A549 (cell line): ENCODE results near the gene KRT73. TPM values are rescaled to one million over a fixed set of nuclear protein-coding genes. Genes with fewer than 3 reads are reported as not detected.

Experiments
- ATAC-seq, 2 experiments: fragments of 200-7000 bp in 1 of 2; fragments of >200 bp in 1 of 2; cut with Nextera tagmentation in 1 of 2; cut with Tn5 transposase in 1 of 2; 3 replicates each; pipeline versions ENCODE4 v1.8.0 to v1.9.1; 2018 to 2020; ENCODE audit warnings: mild to moderate bottlenecking in 1 of 2, moderate library complexity in 1 of 2
- CTCF ChIA-PET: fragments of 300-600 bp; sonication (Branson Sonifier 250); formaldehyde crosslinking; extraction: SDS; loops from one replicate; lab custom pipeline; 2021; ENCODE audit warnings: antibody characterized with exemption, inconsistent platforms; lab: Yijun Ruan, JAX
- POLR2A ChIA-PET: fragments of 350-600 bp; formaldehyde crosslinking; extraction: SDS; loops from one replicate; lab custom pipeline; 2021; ENCODE audit warnings: antibody characterized with exemption, inconsistent platforms; lab: Yijun Ruan, JAX
- DNase-seq, 2 experiments: peaks; one replicate each; pipeline versions ENCODE4 v3.0.0 to v3.0.0-alpha.2; 2011 to 2016; ENCODE audit warnings: low read depth in 1 of 2, low spot score in 1 of 2
- FAIRE-seq: peaks from 2 replicates; lab custom pipeline; 2011; peaks lifted over from hg19 to GRCh38; lab: Jason Lieb, UNC
- H3K27ac ChIP-seq, 2 experiments: fragments of >200 bp; sonication (Bioruptor Twin); formaldehyde crosslinking; 3 replicates each; pipeline ENCODE4 v1.5.1; 2016 to 2017
- H3K4me1 ChIP-seq: fragments of >200 bp; sonication (Bioruptor Twin); formaldehyde crosslinking; 3 replicates; pipeline ENCODE4 v1.6.1; 2016
- H3K4me2 ChIP-seq: fragments of >200 bp; sonication (Bioruptor Twin); formaldehyde crosslinking; 3 replicates; pipeline ENCODE4 v1.6.1; 2016
- H3K4me3 ChIP-seq: fragments of >200 bp; sonication (Bioruptor Twin); formaldehyde crosslinking; 3 replicates; pipeline ENCODE4 v1.5.1; 2016
- H3K9me3 ChIP-seq: fragments of >200 bp; sonication (Bioruptor Twin); formaldehyde crosslinking; 3 replicates; pipeline ENCODE4 v1.6.1; 2016
- BCL3 ChIP-seq: fragments of >200 bp; sonication (Bioruptor Twin); formaldehyde crosslinking; IDR thresholded peaks from 3 replicates; pipeline ENCODE4 v1.6.1; 2016
- CBX2 ChIP-seq: fragments of 200-600 bp; sonication (generic); IDR thresholded peaks from 2 replicates; pipeline ENCODE4 v1.6.1; 2016; ENCODE audit warnings: low read depth, mild to moderate bottlenecking, borderline replicate concordance
- CHD2 ChIP-seq: fragments of 150-350 bp; IDR thresholded peaks from 2 replicates; pipeline ENCODE4 v1.6.1; 2014; ENCODE audit warnings: low read length; ENCODE audit not compliant: partially characterized antibody
- CHD4 ChIP-seq: fragments of 200-600 bp; sonication (generic); IDR thresholded peaks from 2 replicates; pipeline ENCODE4 v1.6.1; 2016; ENCODE audit warnings: antibody characterized with exemption, mild to moderate bottlenecking, borderline replicate concordance
- EHMT2 ChIP-seq: fragments of 200-600 bp; sonication (generic); IDR thresholded peaks from 2 replicates; pipeline ENCODE4 v1.6.1; 2016; ENCODE audit warnings: antibody characterized with exemption, low read depth, mild to moderate bottlenecking, moderate library complexity
- FOSB ChIP-seq: fragments of 250-450 bp; sonication (Bioruptor Pico); IDR thresholded peaks from 2 replicates; pipeline ENCODE4 v1.5.0; 2020; ENCODE audit warnings: mild to moderate bottlenecking, moderate library complexity
- FOSL2 ChIP-seq, 2 experiments: fragments of 450-650 bp in 1 of 2; fragments of >200 bp in 1 of 2; sonication (Bioruptor Twin) in 1 of 2; formaldehyde crosslinking; IDR thresholded peaks; 2 replicates each; pipeline versions ENCODE4 v1.5.0 to v1.6.1; 2016 to 2020; ENCODE audit warnings: mild to moderate bottlenecking in 1 of 2, moderate library complexity in 1 of 2
- GATA3 ChIP-seq: IDR thresholded peaks from 2 replicates; pipeline ENCODE4 v1.6.1; 2012; ENCODE audit warnings: borderline replicate concordance
- HDAC2 ChIP-seq: fragments of 200-600 bp; sonication (generic); IDR thresholded peaks from 2 replicates; pipeline ENCODE4 v1.6.1; 2016
- HES2 ChIP-seq: fragments of >200 bp; sonication (Bioruptor Twin); formaldehyde crosslinking; IDR thresholded peaks from 2 replicates; pipeline ENCODE4 v1.6.1; 2016
- JUNB ChIP-seq: fragments of >200 bp; sonication (Bioruptor Twin); formaldehyde crosslinking; IDR thresholded peaks from 2 replicates; pipeline ENCODE4 v1.6.1; 2016
- KDM5A ChIP-seq: fragments of 200-600 bp; sonication (generic); IDR thresholded peaks from 2 replicates; pipeline ENCODE4 v1.6.1; 2016; ENCODE audit warnings: antibody characterized with exemption, mild to moderate bottlenecking
- MAFK ChIP-seq: fragments of 450-650 bp; IDR thresholded peaks from 2 replicates; pipeline ENCODE4 v1.6.1; 2014; ENCODE audit not compliant: partially characterized antibody
- RAD21 ChIP-seq, 2 experiments: fragments of >200 bp in 1 of 2; sonication (Bioruptor Twin) in 1 of 2; formaldehyde crosslinking in 1 of 2; IDR thresholded peaks in 1 of 2; conservative IDR thresholded peaks in 1 of 2; 2 replicates in 1 of 2; 3 replicates in 1 of 2; pipeline ENCODE4 v1.6.1; 2012 to 2018; ENCODE audit warnings: inconsistent platforms in 1 of 2
- RARB ChIP-seq: fragments of 250-450 bp; sonication (Bioruptor Pico); IDR thresholded peaks from 2 replicates; pipeline ENCODE4 v1.8.0; 2021; ENCODE audit warnings: mild to moderate bottlenecking, moderate library complexity
- SMC3 ChIP-seq: fragments of >200 bp; sonication (Bioruptor Twin); formaldehyde crosslinking; IDR thresholded peaks from 3 replicates; pipeline ENCODE4 v1.6.1; 2018; ENCODE audit warnings: inconsistent platforms
- ZC3H11A ChIP-seq: fragments of 450-650 bp; IDR thresholded peaks from 2 replicates; pipeline ENCODE4 v1.6.1; 2014; ENCODE audit warnings: antibody characterized with exemption, mild to moderate bottlenecking
- ZNF302 ChIP-seq: fragments of 250-450 bp; sonication (Bioruptor Pico); IDR thresholded peaks from 2 replicates; pipeline ENCODE4 v1.9.0; 2021; ENCODE audit warnings: inconsistent platforms, mild to moderate bottlenecking, moderate library complexity
- WGBS: methylation state at CpG from one replicate; pipeline ENCODE4 v1.1.6; 2017; ENCODE audit errors: missing lambda C conversion rate; 5-methylcytosine and 5-hydroxymethylcytosine counted together
- polyA plus RNA-seq, 4 experiments: library from polyadenylated mRNA; depleted of rRNA in 3 of 4; stranded (reverse); fragments of >200 nt; fragmentation: RNase III in 1 of 4; extraction: RNeasy Plus Mini Kit Qiagen cat#74134 plus additional on column Dnase treatment in 1 of 4; gene quantifications; 2 replicates in 3 of 4; 3 replicates in 1 of 4; pipeline ENCODE4 v1.2.3, GENCODE V29; 2011 to 2017
- TF ChIP-seq, protein P1 (sequence below): fragments of >200 bp; sonication (Bioruptor Twin); formaldehyde crosslinking; IDR thresholded peaks from 3 replicates; pipeline ENCODE4 v1.5.1; 2016

The KRT73 gene
- polyA plus RNA-seq, 2 of the 4 experiments (the other 2 are of a cell fraction): not detected

DNA sequence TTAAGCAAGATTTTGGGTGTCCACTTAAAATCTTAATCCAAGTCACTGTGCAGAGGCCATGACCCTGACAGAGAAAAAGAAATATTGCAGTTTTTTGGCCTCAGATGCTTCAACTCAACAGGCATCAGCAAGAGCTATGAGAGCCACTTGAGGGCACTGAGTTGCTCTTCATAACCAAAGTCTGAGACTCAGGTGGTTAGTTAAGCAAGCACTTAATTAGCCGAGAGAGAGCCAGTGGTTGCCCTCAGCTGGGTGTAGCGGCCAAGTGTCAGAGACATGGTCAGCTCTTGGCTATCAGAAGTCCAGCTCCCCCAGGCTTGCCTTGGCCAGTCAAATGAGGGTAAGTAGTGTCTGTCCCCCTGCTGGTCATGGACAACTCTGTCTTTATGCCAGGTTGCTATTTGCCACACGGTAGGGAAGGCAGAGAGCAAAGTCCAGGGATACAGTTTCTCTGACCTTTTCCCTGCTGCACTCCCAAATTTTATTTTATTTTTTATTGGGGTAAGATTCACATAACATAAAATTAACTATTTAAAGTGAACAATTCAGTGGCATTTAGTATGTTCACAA lies 56.4 kb downstream of the KRT73 start:
- CTCF ChIA-PET: interaction anchor here (0.6 to 2.8 kb wide), 8 partner anchors 9 to 405 kb away, joined by 3 to 10 read pairs (median 3); partner anchors contain the start of genes KRT71 and KRT74
- TF ChIP-seq CHD2 (no peak), RAD21 (conservative IDR thresholded peaks at IDR 0.05 in 1 of 2, IDR thresholded peaks at IDR 0.05 in 1 of 2) (peak in 1 of 2 experiments; percentile 28; a peak in 1 of 5 replicates), GATA3 (no peak), KDM5A (no peak), SMC3 (0 out of 3 replicates have a peak, but pooled peaks have one; percentile 25), FOSL2 (IDR thresholded peaks at IDR 0.05) (no peak), FOSL2 (CRISPR knock-in tag; IDR thresholded peaks at IDR 0.05) (no peak), ZC3H11A (no peak), HDAC2 (no peak)
- TF ChIP-seq, protein P1, sequence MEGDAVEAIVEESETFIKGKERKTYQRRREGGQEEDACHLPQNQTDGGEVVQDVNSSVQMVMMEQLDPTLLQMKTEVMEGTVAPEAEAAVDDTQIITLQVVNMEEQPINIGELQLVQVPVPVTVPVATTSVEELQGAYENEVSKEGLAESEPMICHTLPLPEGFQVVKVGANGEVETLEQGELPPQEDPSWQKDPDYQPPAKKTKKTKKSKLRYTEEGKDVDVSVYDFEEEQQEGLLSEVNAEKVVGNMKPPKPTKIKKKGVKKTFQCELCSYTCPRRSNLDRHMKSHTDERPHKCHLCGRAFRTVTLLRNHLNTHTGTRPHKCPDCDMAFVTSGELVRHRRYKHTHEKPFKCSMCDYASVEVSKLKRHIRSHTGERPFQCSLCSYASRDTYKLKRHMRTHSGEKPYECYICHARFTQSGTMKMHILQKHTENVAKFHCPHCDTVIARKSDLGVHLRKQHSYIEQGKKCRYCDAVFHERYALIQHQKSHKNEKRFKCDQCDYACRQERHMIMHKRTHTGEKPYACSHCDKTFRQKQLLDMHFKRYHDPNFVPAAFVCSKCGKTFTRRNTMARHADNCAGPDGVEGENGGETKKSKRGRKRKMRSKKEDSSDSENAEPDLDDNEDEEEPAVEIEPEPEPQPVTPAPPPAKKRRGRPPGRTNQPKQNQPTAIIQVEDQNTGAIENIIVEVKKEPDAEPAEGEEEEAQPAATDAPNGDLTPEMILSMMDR: peak; percentile 25
- Histone ChIP-seq H3K4me3 (no peak overlapping the region), H3K4me1 (no peaks in the 10 kb centered on the region), H3K9me3 (no peaks in the 10 kb centered on the region), H3K4me2 (no peak overlapping the region), H3K27ac (no peak overlapping the region)
- POLR2A ChIA-PET: no interaction called here
- DNase-seq (peak; percentile 41 to 57), FAIRE-seq (no peak), ATAC-seq (peak; percentile 57 to 85; a peak in 4 of 6 replicates)
- 54% methylated on average over 3 of the region's 3 CpGs for WGBS

GRCh38 chr12:52559979-52560378 lies 58.4 kb downstream of the KRT73 start:
- no peaks in the 10 kb centered on the region for H3K9me3 ChIP-seq
- TF ChIP-seq MAFK (peak; percentile 72), RARB (CRISPR knock-in tag) (no peak)
- no peak overlapping the region for H3K4me3 ChIP-seq
- ChIA-PET POLR2A (no interaction called here), CTCF (interaction anchor here (1.1 to 1.5 kb wide), 3 partner anchors 10 to 320 kb away, joined by 3 to 8 read pairs (median 3); no protein-coding TSS in a partner anchor)
- 69% methylated on average over 4 of the region's 4 CpGs for WGBS
- no peak for DNase-seq
- FAIRE-seq: no peak
- ATAC-seq: no peak
- no peak overlapping the region for H3K27ac ChIP-seq
- no peak overlapping the region for H3K4me2 ChIP-seq
- H3K4me1 ChIP-seq: no peaks in the 10 kb centered on the region

DNA sequence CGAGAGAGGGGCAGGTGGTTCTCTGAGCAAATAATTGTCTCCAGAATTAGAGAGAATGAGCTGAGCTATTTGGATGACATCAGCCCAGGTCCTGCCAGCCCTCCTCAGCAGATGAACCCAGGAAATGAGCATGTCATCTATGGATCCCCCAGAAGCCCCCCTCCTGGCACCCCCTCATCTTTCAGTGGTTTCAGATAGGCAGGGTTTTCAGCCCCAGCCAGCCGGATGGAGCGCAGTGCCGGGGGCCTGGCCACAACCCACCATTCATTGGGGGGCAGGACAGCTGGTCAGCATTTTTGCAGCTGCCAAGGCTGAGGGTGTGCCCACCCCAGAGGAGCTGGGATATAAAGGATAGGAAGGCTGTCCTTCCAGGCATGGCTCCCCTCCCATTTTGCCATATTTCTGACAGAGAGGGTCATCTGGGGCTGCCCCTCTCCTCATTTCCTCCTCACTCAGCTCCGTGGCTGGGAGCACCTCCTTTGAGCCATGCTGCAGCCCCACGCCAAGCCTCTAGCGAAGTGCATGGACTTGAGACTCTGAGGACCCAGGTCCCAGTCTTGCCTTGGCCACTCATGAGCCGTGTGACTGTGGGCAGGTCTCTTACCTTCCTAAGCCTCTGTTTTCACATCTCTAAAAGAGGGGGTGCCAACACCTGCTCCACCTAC lies 59.4 kb downstream of the KRT73 start:
- DNase-seq (no peak), FAIRE-seq (no peak), ATAC-seq (no peak)
- no peaks in the 10 kb centered on the region for H3K4me1 ChIP-seq
- no peaks in the 10 kb centered on the region for H3K9me3 ChIP-seq
- no peak overlapping the region for H3K4me3 ChIP-seq
- CTCF ChIA-PET: interaction anchor here (0.6 to 2.1 kb wide), 2 partner anchors 9 to 533 kb away, joined by 3 to 7 read pairs; no protein-coding TSS in a partner anchor
- POLR2A ChIA-PET: no interaction called here
- H3K4me2 ChIP-seq: no peak overlapping the region
- no peak overlapping the region for H3K27ac ChIP-seq
- 61% methylated on average over 5 of the region's 8 CpGs for WGBS
- TF ChIP-seq, protein P1: no peak
- no peak for TF ChIP-seq CHD4
- no peak for TF ChIP-seq FOSB (CRISPR knock-in tag)
- TF ChIP-seq HES2: no peak
- TF ChIP-seq BCL3: no peak
- TF ChIP-seq EHMT2: no peak
- no peak for TF ChIP-seq ZNF302 (CRISPR knock-in tag)
- TF ChIP-seq CBX2: no peak
- TF ChIP-seq JUNB: no peak
- TF ChIP-seq, all 56 proteins: peak for 0
